HG02981 (cell line): ENCODE measurements around the gene RBM24.
"Not testable (repeated sequence)": the region's sequence is repeated elsewhere in the genome, so short reads cannot be mapped to it uniquely, and the experiment has no call there.

ENCODE experiments used
- ATAC-seq: cut with Tn5 transposase; IDR thresholded peaks from one replicate; pipeline ENCODE4 v1.9.1; 2021; ENCODE audit warnings: mild to moderate bottlenecking, moderate library complexity; ENCODE audit not compliant: unreplicated experiment

RBM24 gene

GRCh38 chr6:17289630-17290061 lies 8.5 kb downstream of the RBM24 start:
- no peak for ATAC-seq

GRCh38 chr6:17291778-17292177 lies 10.6 kb downstream of the RBM24 start:
- no peak for ATAC-seq

GRCh38 chr6:17292600-17293133 lies 11.5 kb downstream of the RBM24 start:
- no peak for ATAC-seq

GRCh38 chr6:17293395-17293794 lies 12.2 kb downstream of the RBM24 start:
- no peak for ATAC-seq

GRCh38 chr6:17297271-17298080 lies 16.3 kb downstream of the RBM24 start:
- ATAC-seq, result no peak

- no peak for ATAC-seq
Measured at GRCh38 chr6:17298257-17298656, 17.1 kb downstream of the RBM24 start.

GRCh38 chr6:17299222-17299621 lies 18.1 kb downstream of the RBM24 start:
- no peak for ATAC-seq

GRCh38 chr6:17299750-17300149 lies 18.6 kb downstream of the RBM24 start:
- ATAC-seq, result no peak

GRCh38 chr6:17300637-17301036 lies 19.5 kb downstream of the RBM24 start:
- ATAC-seq, result no peak

- ATAC-seq, result no peak
Measured at GRCh38 chr6:17303444-17303843, 22.3 kb downstream of the RBM24 start.

- ATAC-seq, result no peak
Measured at GRCh38 chr6:17305219-17306001, 24.2 kb downstream of the RBM24 start.

- no peak for ATAC-seq
Measured at GRCh38 chr6:17311595-17312311, 30.6 kb downstream of the RBM24 start.

GRCh38 chr6:17313238-17313637 lies 32.1 kb downstream of the RBM24 start:
- not testable (repeated sequence) for ATAC-seq

GRCh38 chr6:17313971-17314370 lies 32.8 kb downstream of the RBM24 start:
- ATAC-seq, result no peak

GRCh38 chr6:17315262-17315661 lies 34.1 kb downstream of the RBM24 start:
- no peak for ATAC-seq

- ATAC-seq, result no peak
Measured at GRCh38 chr6:17318435-17319165, 37.4 kb downstream of the RBM24 start.

GRCh38 chr6:17320266-17320665 lies 39.1 kb downstream of the RBM24 start:
- ATAC-seq, result not testable (repeated sequence)

- ATAC-seq, result no peak
Measured at GRCh38 chr6:17331238-17331637, 50.1 kb downstream of the RBM24 start.

- ATAC-seq, result no peak
Measured at GRCh38 chr6:17334265-17334664, 53.1 kb downstream of the RBM24 start.

GRCh38 chr6:17336425-17336824 lies 55.3 kb downstream of the RBM24 start:
- no peak for ATAC-seq

GRCh38 chr6:17339308-17339670 lies 58.1 kb downstream of the RBM24 start:
- no peak for ATAC-seq
